ENCODE results near the gene H19.

H19 gene

DNA sequence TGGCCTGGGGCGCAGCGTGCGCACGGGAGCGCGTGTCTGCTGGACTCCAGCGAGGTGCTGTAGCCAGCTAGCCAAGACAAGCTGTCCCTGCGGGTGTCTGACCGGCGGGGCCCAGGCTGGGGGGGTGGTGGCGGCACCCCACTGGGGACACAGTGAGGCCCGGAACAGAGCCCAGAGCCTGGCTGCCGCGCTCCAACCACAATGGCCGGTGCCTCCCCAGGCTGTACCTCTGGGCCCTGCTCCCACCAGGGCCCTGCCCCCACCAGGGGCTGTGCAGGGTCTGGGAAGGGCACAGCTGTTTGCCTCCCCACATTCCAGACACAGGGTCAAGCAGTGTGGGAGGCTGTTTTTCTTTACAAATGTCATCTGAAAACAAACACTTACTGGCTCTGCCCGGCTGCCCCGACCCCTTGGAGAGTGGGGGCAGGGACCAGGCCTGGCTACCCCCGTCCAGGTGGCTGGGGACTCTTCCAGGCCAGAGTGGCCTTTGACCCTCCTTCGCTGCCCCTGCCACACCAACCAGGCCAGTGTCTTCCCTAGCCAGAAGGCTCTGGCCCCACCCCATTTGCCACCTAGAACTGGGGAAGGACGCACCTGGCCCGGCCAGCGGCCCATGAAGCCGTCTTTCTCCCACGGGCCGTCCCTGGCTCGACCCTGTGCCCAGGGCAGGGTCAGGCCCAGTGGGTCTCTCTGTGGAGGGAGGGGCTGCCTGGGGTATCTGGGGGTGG, 14.6 kb downstream of the H19 start:
- DNase-seq = no peak

DNA sequence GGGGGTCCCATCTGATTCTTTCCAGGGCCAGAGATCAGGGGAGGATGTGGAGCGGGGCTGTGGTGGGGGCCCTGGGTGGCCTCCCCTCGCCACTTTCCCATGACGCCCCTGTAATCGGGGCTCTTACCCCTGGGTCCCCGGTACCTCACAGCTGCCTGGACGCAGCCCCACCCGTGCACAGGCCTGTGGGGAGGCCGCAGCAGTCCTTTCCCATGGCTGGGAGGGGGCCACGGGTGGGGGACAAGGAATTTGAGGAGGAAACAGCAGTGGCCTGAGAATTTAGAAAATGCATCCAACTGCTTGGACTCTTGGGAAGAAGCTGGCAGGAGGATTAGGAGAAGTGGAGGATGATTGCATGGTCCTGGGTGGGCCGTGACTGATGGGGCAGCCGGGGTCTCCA, 18.0 kb downstream of the H19 start:
- no peak for DNase-seq

DNA sequence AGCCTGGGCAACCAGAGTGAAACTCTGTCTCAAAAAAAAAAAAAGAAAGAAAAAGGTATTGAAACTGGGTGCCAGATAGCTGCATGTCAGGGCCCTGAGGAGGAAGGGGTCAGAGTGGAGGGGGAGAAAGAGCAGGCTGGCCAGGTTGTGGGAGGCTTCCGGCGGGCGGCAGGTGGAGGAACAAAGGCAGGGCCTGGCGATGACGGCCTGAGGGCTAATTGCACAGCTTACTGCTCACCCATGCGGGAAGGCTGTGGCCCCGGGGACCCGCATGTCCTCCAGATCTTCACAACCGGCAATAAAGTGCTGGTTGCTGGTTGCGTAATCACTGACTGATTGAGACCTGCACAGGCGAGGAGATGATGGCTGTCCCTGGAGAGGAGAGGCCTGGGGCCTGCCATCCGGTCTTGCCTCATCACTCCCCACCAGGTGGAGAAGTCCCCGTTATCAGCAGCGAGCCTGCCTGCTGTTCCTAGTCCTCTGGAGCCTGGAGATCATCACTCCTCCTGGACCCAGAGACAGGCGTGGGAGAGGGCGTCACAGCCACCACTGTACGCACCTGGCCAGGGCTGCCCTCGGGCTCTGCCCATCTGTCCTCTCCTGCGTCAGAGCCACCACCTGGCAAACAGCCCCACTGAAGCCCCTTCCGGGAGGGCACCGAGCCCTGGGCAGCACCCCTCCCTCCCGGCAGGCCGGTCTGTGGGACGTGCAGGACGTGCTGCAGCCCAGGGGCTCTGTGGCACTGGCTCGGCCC, 18.7 kb downstream of the H19 start:
- DNase-seq = no peak

DNA sequence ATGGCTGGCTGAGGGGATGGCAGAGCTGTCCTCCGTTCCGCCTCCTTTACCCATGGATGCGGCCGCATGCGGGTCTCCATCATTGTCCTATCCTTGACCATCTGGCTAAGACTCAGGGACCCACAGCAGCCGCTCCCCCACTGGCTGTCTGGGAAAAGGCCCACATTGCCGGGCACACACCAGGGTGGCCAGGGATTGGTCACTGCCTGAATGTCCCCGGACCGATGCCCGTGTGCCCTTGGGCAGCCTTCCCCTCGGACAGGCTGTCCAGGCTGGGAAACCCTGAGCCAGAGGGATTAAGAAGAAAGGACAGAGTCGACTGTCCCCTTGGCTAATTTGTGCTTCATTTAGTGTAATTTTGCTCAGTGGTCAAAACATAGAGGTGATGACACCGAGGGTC, 22.5 kb downstream of the H19 start:
- no peak for DNase-seq

DNA sequence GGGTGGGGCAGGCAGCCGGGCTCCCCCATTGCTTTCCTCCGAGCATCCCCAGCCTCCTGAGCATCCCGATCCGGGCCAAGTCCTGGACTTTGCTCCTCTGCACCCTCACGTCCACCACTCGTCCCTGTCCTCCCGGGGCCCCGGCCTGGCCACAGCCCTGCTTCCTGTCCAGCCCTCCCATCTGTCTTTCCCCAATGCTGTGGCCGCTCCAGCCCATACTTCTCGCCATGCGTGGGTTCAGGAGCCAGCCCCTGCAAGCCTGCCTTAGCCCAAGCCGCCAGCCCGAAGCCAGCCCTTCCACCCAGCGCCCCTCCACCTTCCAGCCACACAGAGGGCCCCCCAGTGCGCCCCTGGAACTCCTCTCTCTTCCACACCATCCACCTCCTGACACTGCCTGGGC, 26.7 kb downstream of the H19 start:
- no peak for DNase-seq

DNA sequence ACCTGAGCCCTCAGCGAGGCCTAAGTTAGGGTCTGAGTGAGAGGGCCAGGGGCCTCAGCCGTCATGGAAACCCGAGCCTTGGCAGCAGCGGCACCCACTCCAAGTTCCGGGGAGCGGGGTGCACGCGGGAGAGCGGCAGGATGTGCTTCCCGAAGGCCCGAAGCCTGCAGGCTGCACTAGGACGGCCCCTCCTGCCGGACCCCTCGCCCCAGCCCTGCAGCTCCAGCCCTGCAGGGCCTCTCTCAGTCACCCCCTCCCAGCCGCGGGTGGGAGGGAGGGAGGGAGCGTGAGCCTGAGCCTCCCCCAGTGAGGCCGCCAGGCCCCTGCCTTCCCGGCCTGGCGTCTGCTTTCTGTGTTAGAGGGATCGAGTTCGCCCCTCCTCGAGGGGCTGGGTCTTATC, 27.9 kb downstream of the H19 start:
- DNase-seq = no peak

DNA sequence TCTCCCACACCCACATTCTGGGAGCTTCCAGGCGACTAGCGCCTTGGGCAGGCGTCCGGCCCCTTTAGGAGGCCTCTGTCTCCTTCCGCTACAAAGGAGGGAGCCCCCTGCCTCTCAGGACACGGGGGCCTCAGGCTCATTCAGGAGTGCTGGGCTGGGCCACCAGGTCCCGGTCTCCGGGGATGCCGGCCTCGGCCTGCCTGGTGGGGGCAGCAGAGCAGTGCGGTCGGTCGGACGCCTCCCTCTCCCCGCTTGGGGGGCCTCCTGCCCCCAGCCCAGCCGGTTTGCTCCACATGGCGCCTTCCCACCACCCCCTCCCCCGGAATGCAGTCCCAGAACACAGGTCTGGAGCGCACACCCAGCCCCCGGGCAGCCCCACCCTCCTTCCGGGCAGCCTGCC, 28.6 kb downstream of the H19 start:
- no peak for DNase-seq

DNA sequence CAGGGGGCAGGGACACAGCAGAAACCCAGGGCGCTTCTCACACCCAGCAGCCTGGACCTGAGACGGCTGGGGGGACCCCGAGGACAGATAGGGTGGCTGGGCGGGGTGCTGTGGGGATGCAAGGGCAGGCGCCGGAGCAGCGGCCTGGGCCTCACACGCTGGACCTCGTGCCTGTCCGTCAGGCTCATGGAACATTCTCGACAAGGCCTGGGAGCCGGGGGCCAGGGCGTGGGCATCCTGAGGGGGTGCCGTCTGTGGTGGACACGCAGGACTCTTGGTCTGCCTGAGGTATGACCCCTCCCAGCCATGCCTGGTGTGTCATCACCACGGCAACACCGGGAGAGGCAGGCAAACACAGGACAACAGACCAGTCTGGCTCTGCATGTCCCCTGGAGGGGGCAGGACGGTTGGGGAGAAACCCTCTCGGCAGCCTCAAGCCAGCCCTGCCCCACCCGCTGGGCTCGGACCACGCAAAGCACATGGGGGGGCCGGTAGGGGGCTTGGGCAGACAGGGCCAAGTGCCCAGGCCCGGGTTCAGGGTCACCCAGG, 29.1 kb downstream of the H19 start:
- no peak for DNase-seq

DNA sequence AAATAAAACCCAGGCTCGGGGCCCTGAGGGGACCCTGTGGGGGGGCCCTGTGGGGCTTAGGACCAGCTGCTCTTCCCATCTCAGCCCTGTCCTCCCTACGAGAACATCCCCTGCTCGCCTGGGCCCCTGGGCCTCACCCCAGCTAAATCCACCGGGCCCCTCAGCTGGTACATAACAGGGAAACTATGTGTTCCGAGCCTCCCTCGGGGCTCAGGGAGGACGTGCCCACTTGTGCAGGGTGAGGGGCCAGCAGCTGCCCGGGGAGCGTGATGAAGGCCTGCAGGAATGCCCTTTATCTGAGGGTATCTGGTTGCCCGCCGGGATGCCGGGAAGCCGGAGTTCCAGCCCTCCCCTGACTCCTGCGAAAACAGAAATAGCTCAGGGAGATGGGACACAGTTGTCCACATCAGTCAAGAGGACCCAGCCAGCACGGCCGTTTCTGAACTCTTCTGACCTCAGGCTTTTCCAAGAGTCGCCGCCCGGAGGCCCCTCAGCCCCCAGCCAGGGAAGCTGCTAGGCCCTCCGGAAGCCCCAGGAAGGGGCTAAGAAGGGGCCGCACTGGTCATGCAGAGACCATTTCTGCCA, 29.9 kb downstream of the H19 start:
- no peak for DNase-seq

DNA sequence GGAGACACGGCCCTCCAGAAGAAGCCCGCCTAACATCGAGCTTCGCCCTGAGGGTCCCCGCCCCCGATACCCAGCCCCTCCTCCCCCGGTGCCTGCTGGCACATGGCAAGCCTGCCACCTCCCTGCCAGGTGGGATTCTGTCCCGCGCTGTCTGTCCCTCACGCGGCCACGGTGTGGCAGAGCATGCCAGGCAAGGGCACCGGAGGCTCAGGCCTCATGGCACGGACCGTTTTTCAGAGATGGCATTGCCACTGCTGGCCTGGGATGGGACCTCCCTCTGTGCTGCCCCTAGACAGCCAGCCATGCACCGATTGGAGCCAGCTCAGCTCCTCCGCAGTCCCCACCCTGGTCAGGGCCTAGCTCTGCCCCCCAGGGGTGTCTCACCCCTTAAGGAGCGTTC, 31.1 kb downstream of the H19 start:
- no peak for DNase-seq

DNA sequence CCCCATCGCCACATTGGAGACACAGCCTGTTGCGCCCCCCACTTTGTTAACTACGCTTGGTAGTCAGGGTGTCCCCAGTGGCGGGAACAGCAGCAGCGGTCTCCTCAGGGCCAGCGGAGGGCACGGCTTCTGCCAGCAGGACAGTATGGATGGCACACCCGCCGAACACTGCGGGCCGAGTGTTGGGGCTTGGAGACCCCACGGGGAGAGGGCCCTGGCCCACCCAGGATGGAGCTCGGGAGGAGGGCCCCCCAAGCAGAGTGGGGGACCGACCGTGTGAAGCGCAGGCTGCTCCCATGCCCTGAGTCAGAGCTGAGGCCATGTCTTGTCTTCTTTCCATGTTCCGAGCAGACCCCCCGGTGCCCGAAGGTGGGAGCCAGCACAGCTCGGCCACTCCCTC, 32.7 kb downstream of the H19 start:
- DNase-seq = no peak

DNA sequence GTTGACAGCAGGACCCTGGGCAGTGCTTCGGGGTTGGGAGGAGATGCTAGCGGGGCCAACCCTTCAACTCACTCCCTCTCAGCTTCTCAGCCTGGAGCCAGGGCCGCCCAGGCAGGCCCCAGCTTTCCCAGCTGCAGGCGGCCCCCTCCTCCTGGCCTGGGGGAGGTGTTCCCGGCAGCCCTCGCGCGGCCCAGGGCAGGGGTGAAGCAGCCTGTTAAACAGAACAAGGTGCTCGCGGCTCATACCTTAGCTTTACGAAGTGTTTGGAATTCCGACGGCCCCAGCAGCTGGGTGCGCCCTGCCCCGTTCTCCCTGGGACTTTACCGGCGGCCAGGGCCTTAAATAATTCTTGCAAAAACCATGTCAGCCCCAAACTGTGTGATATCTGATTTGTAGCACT, 33.3 kb downstream of the H19 start:
- DNase-seq = no peak

DNA sequence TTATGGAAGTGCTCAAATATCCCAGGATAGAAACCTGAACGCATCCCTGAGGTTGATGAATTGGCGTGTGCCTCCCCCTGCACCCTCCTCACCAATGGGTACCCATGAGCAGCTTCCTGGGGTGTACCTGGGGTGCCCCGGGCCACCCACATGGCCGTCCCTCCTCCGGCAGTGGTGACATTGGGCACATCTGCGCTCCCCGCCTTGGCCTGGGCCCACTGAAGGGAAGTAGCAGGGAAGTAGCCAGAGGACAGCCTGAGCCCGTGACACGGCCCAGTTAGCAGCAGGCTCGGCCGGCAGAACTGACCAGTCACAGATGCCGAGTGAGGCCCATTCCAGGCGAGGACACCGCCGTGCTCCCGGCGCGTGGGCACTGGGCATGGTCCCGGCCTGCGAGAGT, 33.8 kb downstream of the H19 start:
- no peak for DNase-seq

DNA sequence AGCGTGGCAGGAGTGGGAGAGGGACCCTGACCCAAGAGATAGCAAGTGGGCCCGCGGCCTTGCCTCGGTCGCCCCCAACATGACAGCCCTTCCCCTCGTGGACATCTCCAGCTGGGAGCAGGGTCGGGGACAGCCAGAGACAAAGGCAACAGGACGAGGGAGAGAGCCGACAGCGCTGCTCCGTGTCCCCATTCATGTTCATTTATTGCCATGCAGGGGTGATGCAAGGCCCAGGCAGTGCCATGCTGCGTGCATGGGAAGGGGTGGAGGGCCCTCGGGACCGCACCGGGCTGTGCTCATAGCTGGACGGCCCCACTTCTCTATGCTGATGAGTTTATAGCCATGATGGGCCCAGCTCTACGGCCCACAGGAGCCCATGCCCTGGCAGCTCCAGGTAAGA, 37.9 kb downstream of the H19 start:
- no peak for DNase-seq

DNA sequence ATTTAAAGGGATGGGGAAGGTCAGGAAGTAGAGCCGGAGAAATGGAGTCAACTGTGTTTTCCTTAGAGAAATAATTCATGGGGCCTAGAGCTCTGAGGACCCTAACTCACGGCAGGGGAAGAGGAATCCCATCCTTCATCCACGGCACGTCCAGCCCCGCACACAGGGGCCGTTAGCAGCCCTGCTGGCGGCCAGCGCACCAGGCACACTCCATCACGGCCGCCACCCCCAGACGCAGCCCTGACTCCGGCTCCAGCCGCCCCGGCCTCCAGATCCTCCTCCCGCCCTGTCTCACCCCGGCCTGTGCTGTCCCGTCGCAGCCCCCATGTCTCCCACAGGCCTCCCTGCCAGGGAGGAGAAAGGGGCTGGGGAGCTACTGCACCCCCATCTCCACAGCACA, 39.3 kb downstream of the H19 start:
- no peak for DNase-seq

DNA sequence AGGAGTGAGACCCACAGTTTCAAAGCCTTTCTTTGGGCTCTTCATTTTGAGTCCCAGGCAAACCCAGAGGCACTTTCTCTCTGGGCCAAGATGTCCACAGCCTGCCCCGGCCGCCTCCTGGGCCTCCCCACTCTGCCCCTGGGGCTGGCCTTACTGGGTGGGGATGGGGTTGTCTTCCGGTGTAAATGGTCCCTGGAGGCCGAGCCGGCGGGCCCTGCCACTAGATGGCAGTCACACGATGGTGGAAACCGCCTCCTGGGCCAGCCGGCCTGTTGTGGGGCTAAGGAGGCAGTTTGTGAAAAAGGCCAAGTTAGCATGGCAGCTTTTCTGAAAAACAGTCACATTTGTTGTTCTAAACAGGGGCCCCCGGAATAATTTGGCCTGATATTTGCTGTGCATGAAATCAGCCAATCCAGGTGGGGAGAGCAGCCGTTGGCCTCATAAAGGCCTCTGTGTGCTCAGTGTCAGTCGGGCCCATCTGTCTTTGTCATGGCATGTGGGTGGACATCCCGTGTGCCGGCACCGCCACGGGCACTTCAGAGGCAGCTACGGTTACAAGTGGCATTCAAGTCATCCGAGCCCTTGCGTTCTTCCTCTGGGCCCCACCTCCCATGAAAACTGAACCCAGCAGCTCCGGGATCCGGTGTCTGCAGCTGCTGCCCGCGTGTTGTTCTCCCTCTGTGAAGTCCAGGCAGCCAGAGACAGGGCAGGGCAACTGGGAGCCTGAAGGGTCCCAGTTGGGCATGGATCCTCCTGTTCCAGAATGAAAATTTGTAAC, 44.0 kb downstream of the H19 start:
- no peak for DNase-seq

DNA sequence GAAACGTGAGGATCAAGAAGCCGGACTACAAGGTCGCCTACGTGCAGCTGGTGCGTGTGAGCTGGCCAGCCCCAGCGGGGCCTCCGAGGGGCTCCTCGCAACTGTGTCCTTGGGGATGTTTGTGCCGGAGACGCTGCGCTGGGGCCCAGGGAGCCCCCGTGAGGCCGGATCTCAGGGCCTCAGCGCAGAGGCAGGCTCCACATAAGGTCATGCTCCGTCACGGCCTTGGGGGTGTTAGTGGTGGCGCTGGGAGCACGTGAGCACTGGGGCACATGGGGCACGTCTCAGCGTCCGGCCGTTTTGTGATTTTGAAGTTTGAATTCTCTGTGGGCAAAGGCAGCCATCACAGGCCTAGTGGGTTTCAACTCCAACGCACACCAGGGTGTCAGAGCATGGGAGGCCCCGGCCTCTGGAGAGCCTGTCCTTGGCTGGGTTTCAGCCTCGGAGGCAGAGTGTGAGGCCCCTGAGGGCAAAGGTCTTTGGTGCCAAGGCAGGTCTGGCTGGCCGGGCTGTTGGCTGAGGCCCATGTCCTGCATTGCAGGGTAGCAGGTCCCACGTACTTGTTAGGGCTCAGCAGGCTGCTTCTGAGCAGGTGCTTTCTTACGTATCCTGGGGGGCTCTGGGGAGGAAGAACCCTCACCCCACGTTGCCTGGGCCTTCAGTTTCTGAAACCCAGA, 44.7 kb downstream of the H19 start:
- DNase-seq = no peak

DNA sequence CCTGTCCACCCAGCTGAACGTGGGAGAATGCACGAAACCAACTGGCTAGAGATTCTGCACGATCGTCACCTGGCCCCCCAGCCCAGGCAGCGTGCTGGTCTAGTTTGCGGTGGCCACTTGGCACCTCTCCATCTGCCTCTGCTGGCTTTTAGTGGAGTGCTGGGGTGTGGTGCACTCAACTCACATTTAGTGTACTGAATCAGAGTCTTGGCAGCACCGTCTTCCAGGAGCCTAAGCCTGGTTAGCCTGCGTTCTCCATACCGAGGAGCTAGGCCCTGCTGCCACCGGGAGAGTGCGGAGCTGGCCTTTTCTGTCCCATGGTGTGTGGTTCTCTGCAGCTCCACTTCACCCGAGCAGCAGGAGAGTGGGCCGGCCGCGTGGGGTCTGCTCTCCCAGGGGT, 47.7 kb downstream of the H19 start:
- no peak for DNase-seq

DNA sequence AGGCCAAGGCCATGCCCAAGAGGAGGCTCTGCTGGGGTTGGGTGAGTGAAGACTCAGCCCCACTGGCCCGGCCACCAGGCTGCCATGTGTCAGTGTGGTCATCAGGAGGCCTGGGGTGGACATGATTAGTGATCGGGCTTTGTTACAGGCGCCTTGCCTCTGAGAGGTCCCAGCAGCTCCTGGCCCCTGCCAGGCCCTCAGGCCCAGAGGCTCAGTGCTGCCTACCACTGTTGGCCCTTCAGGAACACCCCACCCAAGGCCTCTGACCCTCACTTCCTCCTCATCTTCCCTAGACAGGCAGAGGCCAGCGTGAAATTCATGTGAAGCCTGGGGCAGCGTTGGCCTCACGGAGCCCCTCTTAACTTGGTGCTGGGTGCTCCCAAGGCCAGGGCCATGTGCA, 48.3 kb downstream of the H19 start:
- DNase-seq = no peak

DNA sequence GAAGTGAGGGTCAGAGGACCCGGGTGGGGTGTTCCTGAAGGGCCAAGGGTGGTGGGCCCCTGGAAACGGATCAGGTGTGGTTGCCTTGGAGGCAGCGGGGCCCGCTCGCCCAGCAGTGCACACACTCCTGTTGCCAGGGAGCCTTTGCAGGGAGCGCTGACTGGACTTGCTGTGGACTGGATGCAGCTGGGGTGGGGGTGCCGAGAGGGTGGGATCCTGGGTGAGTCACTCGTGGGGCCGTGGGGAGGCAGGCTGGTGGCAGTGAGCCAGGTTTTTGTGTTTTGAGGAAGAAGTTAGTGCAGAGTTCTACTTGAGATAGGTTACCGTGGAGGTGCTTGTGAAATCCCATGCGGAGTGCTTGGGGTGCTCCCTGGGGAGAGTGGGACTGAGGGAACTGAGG, 49.3 kb downstream of the H19 start:
- no peak for DNase-seq

DNA sequence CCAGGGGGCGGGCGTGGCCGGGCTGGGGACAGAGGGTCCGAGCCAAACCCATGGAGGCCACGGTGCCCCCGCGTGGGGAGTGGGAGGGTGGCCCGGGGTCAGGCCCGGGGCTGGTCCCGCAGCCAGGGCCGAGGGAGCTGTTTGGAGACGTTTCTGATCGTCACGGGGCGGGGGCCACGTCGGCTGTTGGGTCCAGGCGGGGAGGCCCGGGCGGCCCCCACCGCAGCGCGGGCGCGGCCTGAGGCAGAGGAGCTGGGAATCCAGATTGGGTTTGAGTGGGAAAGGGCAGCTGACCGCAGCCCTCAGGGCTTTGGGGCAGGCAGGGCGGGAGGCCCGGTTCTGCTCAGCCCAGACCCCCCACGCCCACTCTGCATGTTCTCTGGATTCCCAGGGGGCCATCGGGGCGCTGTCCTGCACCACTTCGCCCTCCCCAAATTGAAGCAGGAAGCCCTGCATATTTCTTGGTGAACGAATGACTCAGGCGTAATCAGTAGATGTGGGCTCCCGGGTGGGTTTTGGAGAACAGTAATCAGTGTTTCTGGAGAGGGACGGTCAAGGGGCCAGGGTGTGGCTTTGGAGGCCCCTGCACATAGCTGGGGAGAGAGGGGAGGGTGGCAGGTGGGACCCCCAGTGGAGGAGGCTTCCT, 49.9 kb downstream of the H19 start:
- no peak for DNase-seq

DNA sequence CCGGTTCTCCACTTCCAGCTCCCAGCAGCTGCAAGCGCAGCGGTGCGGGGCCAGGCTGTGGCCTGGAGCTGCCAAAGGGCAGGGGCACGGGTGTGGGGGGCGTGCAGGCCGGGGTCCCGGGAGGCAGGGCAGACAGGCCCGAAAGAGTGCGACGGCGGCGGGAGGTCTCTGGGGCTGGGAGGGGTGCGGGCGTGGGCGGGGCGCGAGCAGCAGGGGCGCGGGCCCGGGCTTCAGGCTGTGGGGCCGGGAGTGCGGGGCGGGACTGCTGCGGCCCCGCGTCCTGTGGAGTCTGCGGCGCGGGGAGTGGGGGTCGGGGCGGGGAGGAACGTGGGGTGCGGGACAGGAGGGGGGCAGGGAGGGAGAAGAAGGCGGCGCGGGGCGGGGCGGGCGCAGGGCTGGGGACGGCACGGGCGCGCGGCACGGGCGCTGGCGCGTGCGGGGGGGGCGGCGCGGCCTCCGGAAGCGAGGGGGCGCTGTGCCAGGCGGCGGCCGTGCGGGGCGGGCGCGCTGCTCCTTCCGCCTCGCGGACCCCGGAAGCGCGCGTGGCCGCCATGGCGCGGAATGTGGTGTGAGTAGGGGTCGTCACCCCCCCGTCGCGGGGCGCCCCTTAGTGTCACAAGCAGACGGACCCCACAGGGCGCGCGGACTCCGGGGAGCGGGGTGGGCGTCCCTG, 50.7 kb downstream of the H19 start, which contains the start of gene MRPL23:
TSS of gene MRPL23 (plus strand) at position 521 of the 673 bp plus-strand sequence. CDS start at position 552, 31 bp downstream.
- DNase-seq = no peak
